ENCODE measurements around the gene RNF167. TPM values are rescaled to one million over a fixed set of nuclear protein-coding genes. Genes with fewer than 3 reads are reported as not detected.

RNF167 gene
- total and polyA plus RNA-seq, 2 of the 13 experiments (the other 11 are each of a cell fraction or from before 2014, with no cell fraction given) = 44.1 to 45.4 TPM

DNA sequence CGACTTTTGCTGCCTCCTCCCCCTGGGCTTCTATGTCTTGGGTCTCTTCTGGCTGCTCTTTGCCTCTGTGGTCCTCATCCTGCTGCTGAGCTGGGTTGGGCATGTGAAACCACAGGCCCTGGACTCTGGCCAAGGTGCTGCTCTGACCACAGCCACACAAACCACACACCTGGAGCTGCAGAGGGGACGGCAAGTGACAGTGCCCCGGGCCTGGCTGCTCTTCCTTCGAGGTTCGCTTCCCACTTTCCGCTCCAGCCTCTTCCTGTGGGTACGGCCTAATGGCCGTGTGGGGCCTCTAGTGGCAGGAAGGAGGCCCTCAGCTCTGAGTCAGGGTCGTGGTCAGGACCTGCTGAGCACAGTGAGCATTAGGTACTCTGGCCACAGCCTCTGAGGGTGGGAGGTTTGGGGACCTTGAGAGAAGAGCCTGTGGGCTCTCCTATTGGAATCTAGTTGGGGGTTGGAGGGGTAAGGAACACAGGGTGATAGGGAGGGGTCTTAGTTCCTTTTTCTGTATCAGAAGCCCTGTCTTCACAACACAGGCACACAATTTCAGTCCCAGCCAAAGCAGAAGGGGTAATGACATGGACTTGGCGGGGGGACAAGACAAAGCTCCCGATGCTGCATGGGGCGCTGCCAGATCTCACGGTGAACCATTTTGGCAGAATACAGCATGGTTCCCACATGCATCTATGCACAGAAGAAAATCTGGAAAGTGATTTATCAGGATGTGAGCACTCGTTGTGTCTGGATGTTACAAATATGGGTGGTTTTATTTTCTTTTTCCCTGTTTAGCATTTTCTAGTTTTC is 5.7 kb upstream of the RNF167 start (continued):
- TF ChIP-seq, protein P1, sequence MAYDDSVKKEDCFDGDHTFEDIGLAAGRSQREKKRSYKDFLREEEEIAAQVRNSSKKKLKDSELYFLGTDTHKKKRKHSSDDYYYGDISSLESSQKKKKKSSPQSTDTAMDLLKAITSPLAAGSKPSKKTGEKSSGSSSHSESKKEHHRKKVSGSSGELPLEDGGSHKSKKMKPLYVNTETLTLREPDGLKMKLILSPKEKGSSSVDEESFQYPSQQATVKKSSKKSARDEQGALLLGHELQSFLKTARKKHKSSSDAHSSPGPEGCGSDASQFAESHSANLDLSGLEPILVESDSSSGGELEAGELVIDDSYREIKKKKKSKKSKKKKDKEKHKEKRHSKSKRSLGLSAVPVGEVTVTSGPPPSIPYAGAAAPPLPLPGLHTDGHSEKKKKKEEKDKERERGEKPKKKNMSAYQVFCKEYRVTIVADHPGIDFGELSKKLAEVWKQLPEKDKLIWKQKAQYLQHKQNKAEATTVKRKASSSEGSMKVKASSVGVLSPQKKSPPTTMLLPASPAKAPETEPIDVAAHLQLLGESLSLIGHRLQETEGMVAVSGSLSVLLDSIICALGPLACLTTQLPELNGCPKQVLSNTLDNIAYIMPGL (CRISPR knock-in tag; IDR thresholded peaks at IDR 0.05; ENCODE audit: borderline replicate concordance in 1 of 2, low read depth in 1 of 2) = peak; percentile 57 to 70; a peak in 3 of 4 replicates
- TF ChIP-seq KAT8 (CRISPR knock-in tag; IDR thresholded peaks at IDR 0.05) (0 out of 2 replicates have a peak, but pooled peaks have one; percentile 42), MAZ (IDR thresholded peaks at IDR 0.05; ENCODE audit: borderline replicate concordance, low read depth, low read length) (no peak), MAZ (CRISPR knock-in tag; IDR thresholded peaks at IDR 0.05; ENCODE audit: low read depth) (no peak), ZMYM2 (CRISPR knock-in tag; IDR thresholded peaks at IDR 0.05) (no peak), ZNF839 (CRISPR knock-in tag; IDR thresholded peaks at IDR 0.05; ENCODE audit: borderline replicate concordance) (no peak), POLR2AphosphoS5 (IDR thresholded peaks at IDR 0.05; ENCODE audit: low read depth, low read length) (peak; percentile 35; the same call in 1 of the 2 replicates), ZNF570 (CRISPR knock-in tag; IDR thresholded peaks at IDR 0.05; ENCODE audit: borderline replicate concordance) (no peak), SAP130 (CRISPR knock-in tag; IDR thresholded peaks at IDR 0.05; ENCODE audit: low read depth) (peak; percentile 51), SP4 (CRISPR knock-in tag; IDR thresholded peaks at IDR 0.05) (0 out of 2 replicates have a peak, but pooled peaks have one; percentile 37), FOXJ3 (CRISPR knock-in tag; IDR thresholded peaks at IDR 0.05; ENCODE audit: borderline replicate concordance) (no peak), SMC3 (IDR thresholded peaks at IDR 0.05; ENCODE audit: low read length) (peak; percentile 32), ZSCAN12 (CRISPR knock-in tag; IDR thresholded peaks at IDR 0.05) (no peak), ZNF446 (CRISPR knock-in tag; IDR thresholded peaks at IDR 0.05) (no peak), ZNF749 (CRISPR knock-in tag; IDR thresholded peaks at IDR 0.05; ENCODE audit: borderline replicate concordance) (no peak), ZNF512 (CRISPR knock-in tag; IDR thresholded peaks at IDR 0.05) (no peak), SRF (IDR thresholded peaks at IDR 0.05; ENCODE audit: low read depth, low read length) (no peak), ZNF296 (CRISPR knock-in tag; conservative IDR thresholded peaks at IDR 0.05) (no peak), ZNF605 (CRISPR knock-in tag; IDR thresholded peaks at IDR 0.05) (0 out of 2 replicates have a peak, but pooled peaks have one; percentile 41), ERF (CRISPR knock-in tag; IDR thresholded peaks at IDR 0.05) (0 out of 2 replicates have a peak, but pooled peaks have one; percentile 33), TCF7 (IDR thresholded peaks at IDR 0.05; ENCODE audit: low read depth) (no peak)
- TF ChIP-seq, protein P2, sequence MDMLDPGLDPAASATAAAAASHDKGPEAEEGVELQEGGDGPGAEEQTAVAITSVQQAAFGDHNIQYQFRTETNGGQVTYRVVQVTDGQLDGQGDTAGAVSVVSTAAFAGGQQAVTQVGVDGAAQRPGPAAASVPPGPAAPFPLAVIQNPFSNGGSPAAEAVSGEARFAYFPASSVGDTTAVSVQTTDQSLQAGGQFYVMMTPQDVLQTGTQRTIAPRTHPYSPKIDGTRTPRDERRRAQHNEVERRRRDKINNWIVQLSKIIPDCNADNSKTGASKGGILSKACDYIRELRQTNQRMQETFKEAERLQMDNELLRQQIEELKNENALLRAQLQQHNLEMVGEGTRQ (IDR thresholded peaks at IDR 0.05; ENCODE audit: low read depth, low read length) = no peak
- TF ChIP-seq, protein P2 (CRISPR knock-in tag; IDR thresholded peaks at IDR 0.05; ENCODE audit: borderline replicate concordance) = no peak
- TF ChIP-seq, protein P3, sequence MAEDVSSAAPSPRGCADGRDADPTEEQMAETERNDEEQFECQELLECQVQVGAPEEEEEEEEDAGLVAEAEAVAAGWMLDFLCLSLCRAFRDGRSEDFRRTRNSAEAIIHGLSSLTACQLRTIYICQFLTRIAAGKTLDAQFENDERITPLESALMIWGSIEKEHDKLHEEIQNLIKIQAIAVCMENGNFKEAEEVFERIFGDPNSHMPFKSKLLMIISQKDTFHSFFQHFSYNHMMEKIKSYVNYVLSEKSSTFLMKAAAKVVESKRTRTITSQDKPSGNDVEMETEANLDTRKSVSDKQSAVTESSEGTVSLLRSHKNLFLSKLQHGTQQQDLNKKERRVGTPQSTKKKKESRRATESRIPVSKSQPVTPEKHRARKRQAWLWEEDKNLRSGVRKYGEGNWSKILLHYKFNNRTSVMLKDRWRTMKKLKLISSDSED (CRISPR knock-in tag; IDR thresholded peaks at IDR 0.05) = no peak

All from HepG2 (cell line).